Loucy (cell line): Measurements from ENCODE around the gene CYBA.

ENCODE experiments used
- H2AFZ ChIP-seq: fragments of 200-600 bp; sonication (generic); 2 replicates; pipeline ENCODE4 v1.6.0; 2016; ENCODE audit warnings: antibody characterized with exemption, mild to moderate bottlenecking, low read length, moderate library complexity
- H3F3A ChIP-seq: fragments of 200-600 bp; 2 replicates; pipeline ENCODE4 v1.6.0; 2016; ENCODE audit warnings: antibody characterized with exemption, low read depth, mild to moderate bottlenecking
- H3K27me3 ChIP-seq: fragments of 200-600 bp; sonication (generic); 2 replicates; pipeline ENCODE4 v1.6.1; 2014; ENCODE audit warnings: low read length, mild to moderate bottlenecking; ENCODE audit not compliant: insufficient read depth, poor library complexity, severe bottlenecking
- H3K36me3 ChIP-seq: fragments of 200-600 bp; sonication (generic); 2 replicates; pipeline ENCODE4 v1.6.1; 2016; ENCODE audit warnings: low read length; ENCODE audit not compliant: insufficient read depth
- H3K4me1 ChIP-seq: fragments of 200-600 bp; sonication (generic); 2 replicates; pipeline ENCODE4 v1.5.1; 2014; ENCODE audit warnings: low read length, mild to moderate bottlenecking; ENCODE audit not compliant: insufficient read depth, poor library complexity, severe bottlenecking
- H3K4me2 ChIP-seq: fragments of 200-600 bp; sonication (generic); 2 replicates; pipeline ENCODE4 v1.6.0; 2014; ENCODE audit warnings: antibody characterized with exemption, low read length, low read depth, mild to moderate bottlenecking; ENCODE audit not compliant: poor library complexity, severe bottlenecking
- H3K4me3 ChIP-seq: fragments of 200-600 bp; sonication (generic); 2 replicates; pipeline ENCODE4 v1.5.1; 2014; ENCODE audit warnings: low read length, mild to moderate bottlenecking, mixed read lengths; ENCODE audit not compliant: poor library complexity, severe bottlenecking
- H3K79me2 ChIP-seq: fragments of 200-600 bp; sonication (generic); 2 replicates; pipeline ENCODE4 v1.6.1; 2014; ENCODE audit warnings: low read length; ENCODE audit not compliant: insufficient read depth
- H3K9ac ChIP-seq: fragments of 200-600 bp; sonication (generic); 2 replicates; pipeline ENCODE4 v1.6.0; 2014; ENCODE audit warnings: mild to moderate bottlenecking, low read depth, low read length, moderate library complexity; ENCODE audit not compliant: poor library complexity, severe bottlenecking
- H3K9me2 ChIP-seq: fragments of 200-600 bp; sonication (generic); replicated peaks from 2 replicates; pipeline ENCODE4 v1.6.1; 2016; ENCODE audit warnings: low read depth, low read length, mixed read lengths
- H3K9me3 ChIP-seq: fragments of 200-600 bp; sonication (generic); 2 replicates; pipeline ENCODE4 v1.6.1; 2014; ENCODE audit warnings: mild to moderate bottlenecking, antibody characterized with exemption, low read length, low read depth; ENCODE audit not compliant: insufficient read depth
- H4K20me1 ChIP-seq: fragments of 200-600 bp; sonication (generic); 2 replicates; pipeline ENCODE4 v1.6.0; 2014; ENCODE audit warnings: antibody characterized with exemption, low read length, mild to moderate bottlenecking; ENCODE audit not compliant: insufficient read depth, poor library complexity, severe bottlenecking
- EZH2phosphoT487 ChIP-seq: fragments of 200-600 bp; IDR thresholded peaks from 2 replicates; pipeline ENCODE4 v1.6.1; 2018; ENCODE audit warnings: antibody characterized with exemption, mild to moderate bottlenecking, moderate library complexity, borderline replicate concordance
- TF ChIP-seq, protein P1 (sequence below): fragments of 200-600 bp; sonication (generic); conservative IDR thresholded peaks from 2 replicates; pipeline ENCODE4 v1.5.1; 2014; ENCODE audit warnings: mild to moderate bottlenecking, antibody characterized with exemption, low read length

Gene CYBA

DNA sequence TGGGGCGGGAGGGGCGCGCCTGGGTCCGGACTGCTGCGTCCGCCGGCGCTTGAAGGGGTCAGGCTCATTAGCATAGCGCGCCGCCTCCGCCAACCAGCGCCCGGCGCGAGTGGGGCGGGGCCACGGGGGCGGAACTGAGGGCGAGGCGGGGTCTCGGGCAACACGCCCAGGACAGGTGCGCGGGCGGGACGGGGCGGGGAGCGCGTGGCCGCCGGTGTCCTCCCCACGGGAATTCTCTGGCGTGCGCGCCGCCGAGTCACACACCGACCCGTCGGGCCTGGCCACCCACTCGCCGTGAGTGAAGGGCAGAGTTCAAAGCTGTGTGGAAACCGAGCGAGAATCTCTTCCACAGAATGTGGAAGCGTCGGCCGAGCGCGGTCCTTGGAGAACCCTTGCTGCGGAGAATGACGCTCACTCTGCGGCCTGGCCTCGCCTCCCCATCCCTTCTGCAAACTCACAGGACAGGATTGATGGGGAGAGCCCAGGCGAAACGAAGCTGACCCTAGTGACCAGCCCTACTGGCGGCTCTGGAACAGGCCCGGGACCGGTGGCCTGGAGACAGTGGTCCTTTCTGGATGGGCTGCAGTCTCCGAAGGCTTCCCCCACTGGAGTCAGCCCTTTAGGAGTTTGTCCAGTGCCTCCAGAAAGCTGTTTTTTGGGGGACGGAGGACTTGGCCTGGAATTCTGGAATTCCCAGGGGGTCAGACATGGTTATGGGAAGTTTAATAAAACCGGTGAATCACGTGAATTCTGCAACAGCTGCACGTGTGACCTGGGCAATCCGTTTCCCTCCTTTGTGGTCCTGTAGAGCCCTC lies 35.8 kb upstream of the CYBA start, which contains the start of gene SNAI3:
Gene SNAI3, minus strand, starts transcription at position 69 of the 815 bp plus-strand sequence. CDS start 101 bp downstream, outside the sequence.
- no peaks in the 10 kb centered on the region for H3K36me3 ChIP-seq
- peak within 1 kb of the TSS; percentile 71 for H3K4me3 ChIP-seq
- no peaks in the 10 kb centered on the region for H3K79me2 ChIP-seq
- H3K9me2 ChIP-seq: no peaks in the 10 kb centered on the region
- H3K9ac ChIP-seq: no peak within 1 kb of the TSS
- H4K20me1 ChIP-seq: no peaks in the 10 kb centered on the region
- TF ChIP-seq, protein P1, sequence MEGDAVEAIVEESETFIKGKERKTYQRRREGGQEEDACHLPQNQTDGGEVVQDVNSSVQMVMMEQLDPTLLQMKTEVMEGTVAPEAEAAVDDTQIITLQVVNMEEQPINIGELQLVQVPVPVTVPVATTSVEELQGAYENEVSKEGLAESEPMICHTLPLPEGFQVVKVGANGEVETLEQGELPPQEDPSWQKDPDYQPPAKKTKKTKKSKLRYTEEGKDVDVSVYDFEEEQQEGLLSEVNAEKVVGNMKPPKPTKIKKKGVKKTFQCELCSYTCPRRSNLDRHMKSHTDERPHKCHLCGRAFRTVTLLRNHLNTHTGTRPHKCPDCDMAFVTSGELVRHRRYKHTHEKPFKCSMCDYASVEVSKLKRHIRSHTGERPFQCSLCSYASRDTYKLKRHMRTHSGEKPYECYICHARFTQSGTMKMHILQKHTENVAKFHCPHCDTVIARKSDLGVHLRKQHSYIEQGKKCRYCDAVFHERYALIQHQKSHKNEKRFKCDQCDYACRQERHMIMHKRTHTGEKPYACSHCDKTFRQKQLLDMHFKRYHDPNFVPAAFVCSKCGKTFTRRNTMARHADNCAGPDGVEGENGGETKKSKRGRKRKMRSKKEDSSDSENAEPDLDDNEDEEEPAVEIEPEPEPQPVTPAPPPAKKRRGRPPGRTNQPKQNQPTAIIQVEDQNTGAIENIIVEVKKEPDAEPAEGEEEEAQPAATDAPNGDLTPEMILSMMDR: no peak
- no peak for TF ChIP-seq EZH2phosphoT487
- peaks cover 6% of the 10 kb centered on the region for H3K4me1 ChIP-seq
- H2AFZ ChIP-seq: no peak within 1 kb of the TSS
- H3K4me2 ChIP-seq: peak within 1 kb of the TSS; percentile 82
- no peaks in the 10 kb centered on the region for H3K27me3 ChIP-seq
- no peaks in the 10 kb centered on the region for H3F3A ChIP-seq
- H3K9me3 ChIP-seq: no peaks in the 10 kb centered on the region

DNA sequence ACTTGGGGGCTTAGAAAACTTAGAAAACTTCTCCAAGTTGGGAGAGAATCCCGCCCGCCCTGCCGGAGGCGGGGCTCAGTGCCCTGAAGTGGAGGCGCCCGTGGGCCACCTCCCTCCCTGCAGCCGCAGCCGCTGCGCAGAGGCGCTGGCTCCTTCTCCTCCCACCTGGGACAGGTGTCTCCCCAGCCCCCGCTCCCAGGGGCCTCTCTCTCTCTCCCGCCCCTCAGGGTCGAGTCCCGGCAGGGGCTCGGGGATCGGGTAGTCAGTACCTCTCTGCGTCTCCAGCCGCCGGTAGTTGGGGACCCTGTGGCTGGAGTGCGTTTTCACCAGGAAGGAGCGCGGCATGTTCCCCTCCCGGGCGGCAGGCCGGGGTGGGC lies 35.2 kb upstream of the CYBA start:
- Histone ChIP-seq H3K4me1 (peaks cover 6% of the 10 kb centered on the region), H3K4me3 (peak overlapping the region; percentile 71), H3K4me2 (peak overlapping the region; percentile 82), H3F3A (no peaks in the 10 kb centered on the region), H4K20me1 (no peaks in the 10 kb centered on the region), H2AFZ (no peak overlapping the region), H3K9me3 (no peaks in the 10 kb centered on the region), H3K36me3 (no peaks in the 10 kb centered on the region), H3K27me3 (no peaks in the 10 kb centered on the region), H3K9ac (no peak overlapping the region), H3K79me2 (no peaks in the 10 kb centered on the region), H3K9me2 (no peaks in the 10 kb centered on the region)
- no peak for TF ChIP-seq EZH2phosphoT487
- TF ChIP-seq, protein P1: no peak

DNA sequence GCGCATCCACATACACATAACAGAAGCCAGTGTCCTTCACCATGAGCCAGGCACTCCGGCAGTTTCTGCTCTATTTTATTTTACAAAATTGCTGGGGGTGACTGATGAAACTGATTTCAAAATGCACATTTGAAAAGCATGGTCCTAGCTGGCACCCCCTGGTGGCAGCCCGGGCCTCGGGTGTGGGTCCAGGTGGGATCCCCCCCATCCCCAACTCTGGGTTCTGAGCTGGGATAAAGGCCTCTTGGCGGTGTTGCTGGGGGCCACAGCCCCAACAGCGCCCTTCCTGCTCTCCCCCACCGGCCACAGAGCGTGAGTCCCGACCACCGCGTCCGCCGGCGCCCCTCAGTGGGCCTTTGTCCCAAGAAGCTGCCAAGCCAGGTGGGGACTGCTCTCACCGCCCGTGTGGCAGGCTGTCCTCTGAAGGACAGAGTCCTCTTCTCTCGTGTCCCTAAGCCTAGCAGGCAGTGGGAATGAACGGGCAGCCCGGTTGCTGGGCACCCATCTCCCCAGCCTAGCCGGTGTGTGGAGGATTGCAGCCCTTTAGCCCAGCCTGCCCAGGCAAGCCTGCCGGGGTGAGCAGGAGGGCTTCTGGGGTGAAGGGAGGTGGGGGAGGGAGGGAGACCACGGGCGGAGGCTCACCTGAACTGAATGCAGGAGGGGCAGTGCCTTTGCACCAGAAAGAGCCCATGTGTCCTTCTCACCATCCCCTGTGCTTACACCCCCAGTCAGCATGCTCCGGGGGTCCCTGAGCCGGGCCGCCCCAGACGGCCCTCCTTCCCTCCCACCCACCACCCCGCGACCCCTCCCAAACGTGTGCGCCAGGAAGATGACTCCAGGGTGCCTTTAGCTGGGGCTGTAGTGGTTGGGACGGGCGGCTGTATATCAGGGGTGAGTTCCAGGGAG lies 34.6 kb upstream of the CYBA start:
- H3F3A ChIP-seq: no peaks in the 10 kb centered on the region
- no peaks in the 10 kb centered on the region for H3K36me3 ChIP-seq
- H3K9me2 ChIP-seq: no peaks in the 10 kb centered on the region
- H3K79me2 ChIP-seq: no peaks in the 10 kb centered on the region
- H3K4me3 ChIP-seq: peak overlapping the region; percentile 71
- no peak for TF ChIP-seq EZH2phosphoT487
- TF ChIP-seq, protein P1: peak; percentile 67
- H2AFZ ChIP-seq: no peak overlapping the region
- no peaks in the 10 kb centered on the region for H3K27me3 ChIP-seq
- H4K20me1 ChIP-seq: no peaks in the 10 kb centered on the region
- peaks cover 6% of the 10 kb centered on the region for H3K4me1 ChIP-seq
- no peak overlapping the region for H3K9ac ChIP-seq
- peak overlapping the region; percentile 82 for H3K4me2 ChIP-seq
- H3K9me3 ChIP-seq: no peaks in the 10 kb centered on the region
